ENCODE measurements around the gene CFAP43. TPM values are rescaled to one million over a fixed set of nuclear protein-coding genes. Genes with fewer than 3 reads are reported as not detected.

The CFAP43 gene
- total and polyA plus RNA-seq, 9 of the 15 experiments (the other 6 are each of a cell fraction or from before 2014, with no cell fraction given), result 0.07 to 0.86 (median 0.11) TPM; not detected in 1

DNA sequence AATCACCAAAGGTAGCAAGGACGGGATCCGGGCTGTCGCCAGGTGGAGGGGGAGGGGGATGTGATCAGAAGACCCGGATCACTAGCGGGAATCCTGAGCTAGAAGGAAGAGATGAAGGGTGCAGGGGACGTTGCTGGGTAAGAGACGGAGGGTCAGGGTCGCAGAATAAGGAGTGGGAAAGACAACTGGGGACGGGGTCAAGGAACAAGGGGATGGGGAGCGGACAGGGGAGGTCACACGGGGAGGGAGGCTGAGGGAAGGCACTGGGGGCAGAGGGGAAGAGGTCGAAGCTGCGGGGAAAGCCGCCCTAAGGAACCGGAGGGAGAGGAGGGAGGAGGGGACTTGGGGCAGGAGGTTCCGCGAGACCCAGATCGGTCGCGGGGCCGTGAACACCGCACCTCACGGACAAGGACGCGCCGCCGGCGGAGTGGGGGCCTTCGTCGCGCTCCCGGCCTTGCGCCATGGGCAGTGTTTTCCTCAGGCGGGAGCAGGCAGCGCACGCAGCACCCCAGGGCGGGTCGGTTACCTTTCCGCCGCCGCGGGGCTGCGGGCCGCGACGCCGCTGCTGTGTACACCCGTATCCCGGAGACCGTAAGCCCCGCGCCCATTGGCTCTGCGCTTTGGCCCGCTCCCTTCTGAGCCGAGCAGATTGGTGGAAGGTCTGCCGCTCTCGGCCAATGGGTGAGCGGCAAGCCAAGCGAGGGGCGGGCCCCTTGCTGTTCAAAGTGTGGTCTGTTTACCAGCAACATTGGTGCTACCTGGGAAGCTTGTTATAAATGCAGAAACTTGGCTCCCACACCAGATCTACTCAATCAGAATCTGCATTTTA is at the start of gene CFAP43 (continued):
- TF ChIP-seq TSC22D4 (tag; IDR thresholded peaks at IDR 0.05) (no peak), CUX1 (CRISPR knock-in tag; IDR thresholded peaks at IDR 0.05) (no peak), FOXJ2 (tag; IDR thresholded peaks at IDR 0.05) (peak; percentile 98), CBFA2T3 (IDR thresholded peaks at IDR 0.05) (no peak), ZNF282 (CRISPR knock-in tag; IDR thresholded peaks at IDR 0.05) (no peak), PTBP1 (IDR thresholded peaks at IDR 0.05; ENCODE audit: low read depth, low read length) (no peak), ETV6 (IDR thresholded peaks at IDR 0.05; ENCODE audit: borderline replicate concordance in 1 of 2, low read depth in 2 of 2, low read length in 1 of 2) (no peak), ETV6 (CRISPR knock-in tag; IDR thresholded peaks at IDR 0.05; ENCODE audit: borderline replicate concordance) (no peak), HMGN3 (IDR thresholded peaks at IDR 0.05; ENCODE audit: borderline replicate concordance, extremely low read depth, insufficient read length, low read depth, low read length) (peak; percentile 56), PTTG1 (tag; IDR thresholded peaks at IDR 0.05; ENCODE audit: low read depth) (no peak), HDAC1 (IDR thresholded peaks at IDR 0.05) (peak in 1 of 2 experiments; percentile 83; a peak in 1 of 4 replicates), BRF1 (IDR thresholded peaks at IDR 0.05; ENCODE audit: borderline replicate concordance, extremely low read depth, insufficient read length) (no peak), E2F1 (CRISPR knock-in tag; IDR thresholded peaks at IDR 0.05) (no peak), MED1 (CRISPR knock-in tag; IDR thresholded peaks at IDR 0.05; ENCODE audit: borderline replicate concordance) (no peak), EZH2 (IDR thresholded peaks at IDR 0.05; ENCODE audit: borderline replicate concordance, low read depth, low read length) (no peak)
- TF ChIP-seq, protein P1, sequence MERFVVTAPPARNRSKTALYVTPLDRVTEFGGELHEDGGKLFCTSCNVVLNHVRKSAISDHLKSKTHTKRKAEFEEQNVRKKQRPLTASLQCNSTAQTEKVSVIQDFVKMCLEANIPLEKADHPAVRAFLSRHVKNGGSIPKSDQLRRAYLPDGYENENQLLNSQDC (CRISPR knock-in tag; IDR thresholded peaks at IDR 0.05), result no peak
- TF ChIP-seq, protein P2, sequence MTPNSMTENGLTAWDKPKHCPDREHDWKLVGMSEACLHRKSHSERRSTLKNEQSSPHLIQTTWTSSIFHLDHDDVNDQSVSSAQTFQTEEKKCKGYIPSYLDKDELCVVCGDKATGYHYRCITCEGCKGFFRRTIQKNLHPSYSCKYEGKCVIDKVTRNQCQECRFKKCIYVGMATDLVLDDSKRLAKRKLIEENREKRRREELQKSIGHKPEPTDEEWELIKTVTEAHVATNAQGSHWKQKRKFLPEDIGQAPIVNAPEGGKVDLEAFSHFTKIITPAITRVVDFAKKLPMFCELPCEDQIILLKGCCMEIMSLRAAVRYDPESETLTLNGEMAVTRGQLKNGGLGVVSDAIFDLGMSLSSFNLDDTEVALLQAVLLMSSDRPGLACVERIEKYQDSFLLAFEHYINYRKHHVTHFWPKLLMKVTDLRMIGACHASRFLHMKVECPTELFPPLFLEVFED (CRISPR knock-in tag; conservative IDR thresholded peaks at IDR 0.05), result no peak
- TF ChIP-seq, protein P3, sequence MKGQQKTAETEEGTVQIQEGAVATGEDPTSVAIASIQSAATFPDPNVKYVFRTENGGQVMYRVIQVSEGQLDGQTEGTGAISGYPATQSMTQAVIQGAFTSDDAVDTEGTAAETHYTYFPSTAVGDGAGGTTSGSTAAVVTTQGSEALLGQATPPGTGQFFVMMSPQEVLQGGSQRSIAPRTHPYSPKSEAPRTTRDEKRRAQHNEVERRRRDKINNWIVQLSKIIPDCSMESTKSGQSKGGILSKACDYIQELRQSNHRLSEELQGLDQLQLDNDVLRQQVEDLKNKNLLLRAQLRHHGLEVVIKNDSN (CRISPR knock-in tag; IDR thresholded peaks at IDR 0.05), result no peak
